Measurements from ENCODE around the gene AATK.

AATK gene

GRCh38 chr17:81206657-81207056 lies 40.6 kb upstream of the AATK start:
- no peaks in the 10 kb centered on the region for H3K27me3 ChIP-seq (ENCODE audit: control insufficient read depth in 1 of 2, insufficient read depth in 1 of 2, low read length in 2 of 2)
- peaks cover 10% of the 10 kb centered on the region for H3K4me1 ChIP-seq (ENCODE audit: control insufficient read depth, insufficient read depth, low read depth, low read length)
- H2BK15ac ChIP-seq (ENCODE audit: low read depth, poor library complexity, severe bottlenecking), result no peak overlapping the region
- 94% methylated on average over 12 of the region's 12 CpGs for WGBS
- H3K4ac ChIP-seq (ENCODE audit: low read depth in 1 of 2, low read length in 2 of 2), result no peak overlapping the region
- H2BK5ac ChIP-seq (ENCODE audit: low read depth, low read length, poor library complexity, severe bottlenecking), result no peak overlapping the region
- H3K4me2 ChIP-seq (ENCODE audit: low read length, poor library complexity, severe bottlenecking), result no peak overlapping the region
- H2AK5ac ChIP-seq (ENCODE audit: low read length, severe bottlenecking), result no peak overlapping the region
- no peak overlapping the region for H3K18ac ChIP-seq (ENCODE audit: low read depth in 1 of 2, low read length in 2 of 2)
- H3K14ac ChIP-seq (ENCODE audit: low read length in 2 of 2), result no peak overlapping the region
- no peak overlapping the region for H2BK12ac ChIP-seq (ENCODE audit: low read length in 2 of 2)
- H3K79me1 ChIP-seq (replicated peaks; ENCODE audit: low read length, poor library complexity, severe bottlenecking), result peaks cover 11% of the 10 kb centered on the region
- DNase-seq, result no peak
- H4K8ac ChIP-seq (ENCODE audit: low read length), result no peak overlapping the region
- H2BK120ac ChIP-seq (ENCODE audit: low read depth, low read length), result no peak overlapping the region
- no peak overlapping the region for H3K9ac ChIP-seq (ENCODE audit: low read length)
- no peak overlapping the region for H2AFZ ChIP-seq (ENCODE audit: low read depth, low read length)
- H3K36me3 ChIP-seq (ENCODE audit: control insufficient read depth in 1 of 2, insufficient read depth in 2 of 2, low read depth in 1 of 2, low read length in 2 of 2), result peaks cover 0 to 57% of the 10 kb centered on the region in 2 experiments
- H4K91ac ChIP-seq (ENCODE audit: low read length), result no peak overlapping the region
- H3K27ac ChIP-seq (ENCODE audit: low read length, poor library complexity, severe bottlenecking), result no peak overlapping the region
- no peaks in the 10 kb centered on the region for H3K9me3 ChIP-seq (ENCODE audit: control insufficient read depth, low read length)
- no peak overlapping the region for H3K4me3 ChIP-seq (ENCODE audit: insufficient read depth in 1 of 2, low read depth in 1 of 2, low read length in 2 of 2)
- no peak overlapping the region for H3K23ac ChIP-seq (ENCODE audit: low read length in 2 of 2)

GRCh38 chr17:81206166-81206565 lies 40.1 kb upstream of the AATK start:
- no peak for DNase-seq
- no peak overlapping the region for H4K8ac ChIP-seq (ENCODE audit: low read length)
- H3K9me3 ChIP-seq (ENCODE audit: control insufficient read depth, low read length), result no peaks in the 10 kb centered on the region
- peaks cover 9% of the 10 kb centered on the region for H3K4me1 ChIP-seq (ENCODE audit: control insufficient read depth, insufficient read depth, low read depth, low read length)
- 90% methylated on average over 4 of the region's 4 CpGs for WGBS
- H4K91ac ChIP-seq (ENCODE audit: low read length), result no peak overlapping the region
- H3K4me3 ChIP-seq (ENCODE audit: insufficient read depth in 1 of 2, low read depth in 1 of 2, low read length in 2 of 2), result no peak overlapping the region
- no peak overlapping the region for H3K4ac ChIP-seq (ENCODE audit: low read depth in 1 of 2, low read length in 2 of 2)
- H2AK5ac ChIP-seq (ENCODE audit: low read length, severe bottlenecking), result no peak overlapping the region
- no peak overlapping the region for H2AFZ ChIP-seq (ENCODE audit: low read depth, low read length)
- H3K14ac ChIP-seq (ENCODE audit: low read length in 2 of 2), result no peak overlapping the region
- no peak overlapping the region for H3K18ac ChIP-seq (ENCODE audit: low read depth in 1 of 2, low read length in 2 of 2)
- H3K4me2 ChIP-seq (ENCODE audit: low read length, poor library complexity, severe bottlenecking), result no peak overlapping the region
- no peak overlapping the region for H2BK12ac ChIP-seq (ENCODE audit: low read length in 2 of 2)
- H3K23ac ChIP-seq (ENCODE audit: low read length in 2 of 2), result no peak overlapping the region
- H3K27ac ChIP-seq (ENCODE audit: low read length, poor library complexity, severe bottlenecking), result no peak overlapping the region
- H3K79me1 ChIP-seq (replicated peaks; ENCODE audit: low read length, poor library complexity, severe bottlenecking), result peaks cover 8% of the 10 kb centered on the region
- peaks cover 0 to 57% of the 10 kb centered on the region in 2 experiments for H3K36me3 ChIP-seq (ENCODE audit: control insufficient read depth in 1 of 2, insufficient read depth in 2 of 2, low read depth in 1 of 2, low read length in 2 of 2)
- no peak overlapping the region for H3K9ac ChIP-seq (ENCODE audit: low read length)
- no peak overlapping the region for H2BK120ac ChIP-seq (ENCODE audit: low read depth, low read length)
- H2BK15ac ChIP-seq (ENCODE audit: low read depth, poor library complexity, severe bottlenecking), result no peak overlapping the region
- H3K27me3 ChIP-seq (ENCODE audit: control insufficient read depth in 1 of 2, insufficient read depth in 1 of 2, low read length in 2 of 2), result no peaks in the 10 kb centered on the region
- H2BK5ac ChIP-seq (ENCODE audit: low read depth, low read length, poor library complexity, severe bottlenecking), result no peak overlapping the region

GRCh38 chr17:81204578-81204977 lies 38.6 kb upstream of the AATK start:
- Histone ChIP-seq H3K9me3 (ENCODE audit: control insufficient read depth, low read length) (no peaks in the 10 kb centered on the region), H3K9ac (ENCODE audit: low read length) (no peak overlapping the region), H2BK15ac (ENCODE audit: low read depth, poor library complexity, severe bottlenecking) (no peak overlapping the region), H3K27ac (ENCODE audit: low read length, poor library complexity, severe bottlenecking) (no peak overlapping the region), H3K4me3 (ENCODE audit: insufficient read depth in 1 of 2, low read depth in 1 of 2, low read length in 2 of 2) (no peak overlapping the region), H2BK120ac (ENCODE audit: low read depth, low read length) (no peak overlapping the region), H3K4ac (ENCODE audit: low read depth in 1 of 2, low read length in 2 of 2) (no peak overlapping the region), H2AFZ (ENCODE audit: low read depth, low read length) (no peak overlapping the region), H3K4me1 (ENCODE audit: control insufficient read depth, insufficient read depth, low read depth, low read length) (peaks cover 6% of the 10 kb centered on the region), H3K79me1 (replicated peaks; ENCODE audit: low read length, poor library complexity, severe bottlenecking) (peaks cover 4% of the 10 kb centered on the region), H3K4me2 (ENCODE audit: low read length, poor library complexity, severe bottlenecking) (no peak overlapping the region), H3K18ac (ENCODE audit: low read depth in 1 of 2, low read length in 2 of 2) (no peak overlapping the region), H4K8ac (ENCODE audit: low read length) (no peak overlapping the region), H2AK5ac (ENCODE audit: low read length, severe bottlenecking) (no peak overlapping the region), H3K36me3 (ENCODE audit: control insufficient read depth in 1 of 2, insufficient read depth in 2 of 2, low read depth in 1 of 2, low read length in 2 of 2) (peaks cover 0 to 63% of the 10 kb centered on the region in 2 experiments), H3K27me3 (ENCODE audit: control insufficient read depth in 1 of 2, insufficient read depth in 1 of 2, low read length in 2 of 2) (no peaks in the 10 kb centered on the region), H3K23ac (ENCODE audit: low read length in 2 of 2) (no peak overlapping the region), H3K14ac (ENCODE audit: low read length in 2 of 2) (no peak overlapping the region), H4K91ac (ENCODE audit: low read length) (no peak overlapping the region), H2BK12ac (ENCODE audit: low read length in 2 of 2) (no peak overlapping the region), H2BK5ac (ENCODE audit: low read depth, low read length, poor library complexity, severe bottlenecking) (no peak overlapping the region)
- no peak for DNase-seq
- WGBS, result 87% methylated on average over 10 of the region's 10 CpGs

- no peaks in the 10 kb centered on the region for H3K27me3 ChIP-seq (ENCODE audit: control insufficient read depth in 1 of 2, insufficient read depth in 1 of 2, low read length in 2 of 2)
- H4K91ac ChIP-seq (ENCODE audit: low read length), result no peak overlapping the region
- H3K4me2 ChIP-seq (ENCODE audit: low read length, poor library complexity, severe bottlenecking), result no peak overlapping the region
- H3K79me1 ChIP-seq (replicated peaks; ENCODE audit: low read length, poor library complexity, severe bottlenecking), result peaks cover 2% of the 10 kb centered on the region
- H2AFZ ChIP-seq (ENCODE audit: low read depth, low read length), result no peak overlapping the region
- over 99% methylated on average over 20 of the region's 20 CpGs for WGBS
- H2BK5ac ChIP-seq (ENCODE audit: low read depth, low read length, poor library complexity, severe bottlenecking), result no peak overlapping the region
- H3K4ac ChIP-seq (ENCODE audit: low read depth in 1 of 2, low read length in 2 of 2), result no peak overlapping the region
- no peak overlapping the region for H3K27ac ChIP-seq (ENCODE audit: low read length, poor library complexity, severe bottlenecking)
- DNase-seq, result no peak
- H2BK12ac ChIP-seq (ENCODE audit: low read length in 2 of 2), result no peak overlapping the region
- no peak overlapping the region for H3K9ac ChIP-seq (ENCODE audit: low read length)
- peaks cover 6% of the 10 kb centered on the region for H3K4me1 ChIP-seq (ENCODE audit: control insufficient read depth, insufficient read depth, low read depth, low read length)
- H3K14ac ChIP-seq (ENCODE audit: low read length in 2 of 2), result no peak overlapping the region
- no peak overlapping the region for H2AK5ac ChIP-seq (ENCODE audit: low read length, severe bottlenecking)
- H4K8ac ChIP-seq (ENCODE audit: low read length), result no peak overlapping the region
- no peaks in the 10 kb centered on the region for H3K9me3 ChIP-seq (ENCODE audit: control insufficient read depth, low read length)
- peaks cover 0 to 66% of the 10 kb centered on the region in 2 experiments for H3K36me3 ChIP-seq (ENCODE audit: control insufficient read depth in 1 of 2, insufficient read depth in 2 of 2, low read depth in 1 of 2, low read length in 2 of 2)
- H3K18ac ChIP-seq (ENCODE audit: low read depth in 1 of 2, low read length in 2 of 2), result no peak overlapping the region
- H2BK120ac ChIP-seq (ENCODE audit: low read depth, low read length), result no peak overlapping the region
- H3K4me3 ChIP-seq (ENCODE audit: insufficient read depth in 1 of 2, low read depth in 1 of 2, low read length in 2 of 2), result no peak overlapping the region
- H3K23ac ChIP-seq (ENCODE audit: low read length in 2 of 2), result no peak overlapping the region
- H2BK15ac ChIP-seq (ENCODE audit: low read depth, poor library complexity, severe bottlenecking), result no peak overlapping the region
Measured at GRCh38 chr17:81203136-81203535, 37.1 kb upstream of the AATK start.

Data from mesenchymal stem cell (in vitro differentiated cells and primary cell).